Spleen (tissue), 11 donors: Measurements from ENCODE around the gene MT3. TPM values are rescaled to one million over a fixed set of nuclear protein-coding genes. Genes with fewer than 3 reads are reported as not detected.
A peak's percentile ranks its signal among the peaks of the same experiment; 100 is the strongest.

Experiments used
- DNase-seq: peaks from one replicate; pipeline ENCODE4 v3.0.0-alpha.2; 2020
- H3K27ac ChIP-seq, 8 donors: fragments of 200-600 bp; sonication (generic) in 7 of 8; 1 replicate in 4 of 8; 2 replicates in 4 of 8; pipeline versions ENCODE4 v1.5.0 to v1.8.0; 2016 to 2021; ENCODE audit warnings: inconsistent platforms in 4 of 8, mild to moderate bottlenecking in 4 of 8, moderate library complexity in 1 of 8
- H3K27me3 ChIP-seq, 7 donors: fragments of 200-600 bp; sonication (generic) in 6 of 7; replicated peaks in 1 of 7; 1 replicate in 4 of 7; 2 replicates in 3 of 7; pipeline versions ENCODE4 v1.5.0 to v1.8.0; 2016 to 2021; ENCODE audit warnings: inconsistent platforms in 3 of 7, mild to moderate bottlenecking in 1 of 7
- H3K36me3 ChIP-seq, 6 donors: fragments of 200-600 bp; sonication (generic) in 5 of 6; 1 replicate in 4 of 6; 2 replicates in 2 of 6; pipeline versions ENCODE4 v1.5.0 to v1.8.0; 2016 to 2021; ENCODE audit warnings: inconsistent platforms in 2 of 6
- H3K4me1 ChIP-seq, 6 donors: fragments of 200-600 bp; sonication (generic) in 5 of 6; 1 replicate in 3 of 6; 2 replicates in 3 of 6; pipeline versions ENCODE4 v1.5.0 to v1.8.0; 2016 to 2021; ENCODE audit warnings: inconsistent platforms in 3 of 6
- H3K4me3 ChIP-seq, 8 donors: fragments of 200-600 bp; sonication (generic) in 7 of 8; 1 replicate in 4 of 8; 2 replicates in 4 of 8; pipeline versions ENCODE4 v1.5.0 to v1.8.0; 2016 to 2021; ENCODE audit warnings: inconsistent platforms in 4 of 8, mild to moderate bottlenecking in 4 of 8, moderate library complexity in 2 of 8
- H3K9me3 ChIP-seq, 8 donors: fragments of 200-600 bp; sonication (generic) in 7 of 8; 1 replicate in 4 of 8; 2 replicates in 4 of 8; pipeline versions ENCODE4 v1.5.0 to v1.8.0; 2016 to 2021; ENCODE audit warnings: inconsistent platforms in 4 of 8
- CTCF ChIP-seq, 11 experiments: fragments of 200-600 bp in 7 of 11; fragments of 450-650 bp in 4 of 11; sonication (generic) in 4 of 11; IDR thresholded peaks in 8 of 11; conservative IDR thresholded peaks in 3 of 11; 1 replicate in 7 of 11; 2 replicates in 4 of 11; pipeline versions ENCODE4 v1.4.0 to v1.8.0; 2016 to 2021; ENCODE audit warnings: antibody characterized with exemption in 11 of 11, inconsistent platforms in 4 of 11, mild to moderate bottlenecking in 1 of 11
- POLR2A ChIP-seq, 3 donors: fragments of 450-650 bp; IDR thresholded peaks; one replicate each; pipeline ENCODE4 v1.5.1; 2017; ENCODE audit warnings: antibody characterized with exemption in 3 of 3, mild to moderate bottlenecking in 1 of 3
- POLR2AphosphoS5 ChIP-seq, 3 donors: sonication (generic); formaldehyde crosslinking; IDR thresholded peaks; one replicate each; pipeline ENCODE4 v1.5.1; 2017; ENCODE audit warnings: antibody characterized with exemption in 3 of 3
- WGBS, 5 donors: extraction: QIAGEN DNeasy Blood & Tissue Kit in 3 of 5; methylation state at CpG; one replicate each; pipeline versions ENCODE4 v1.1.5 to v1.1.7; 2013 to 2018; 5-methylcytosine and 5-hydroxymethylcytosine counted together
- intact Hi-C: fragments of 100-400 bp; cut with DNase I; formaldehyde crosslinking; loops from one replicate; pipeline ENCODE4 v1.15.0; 2023; ENCODE audit warnings: low total_unique reads
- polyA plus RNA-seq, 3 donors: library from polyadenylated mRNA; stranded (reverse); fragments of 200-250 nt; gene quantifications; one replicate each; pipeline ENCODE4 v1.2.1, GENCODE V29; 2013
- total RNA-seq, 7 donors: library from RNA; depleted of rRNA in 3 of 7; stranded (reverse); fragments of >200 nt in 3 of 7; fragmentation: NEBNext Ultra II Directional in 4 of 7; extraction: Animal tissue kit (Norgen Biotek cat#: 25700) in 4 of 7; gene quantifications; one replicate each; pipeline versions ENCODE4 v1.1.0 to v1.2.1, GENCODE V29; 2016 to 2021
- donor health status: healthy with polysubstance abuse.
- donor health status: DM: no; HTN: no; CAD: no; lungs with moderate emphysema.
- donor health status: DM: no; HTN: no; CAD: no.
- donor health status: Bipolar disorder and iron deficiency.
- donor health status: healthy.
- donor health status: DM: no; HTN: no; CAD: no.
- donor health status: DM: yes; HTN: yes; CAD: no.

The MT3 gene
- total and polyA plus RNA-seq, 10 donors: 0.77 to 11.5 (median 1.5) TPM; not detected in 7

- WGBS, 5 donors: 32 to 50% (median 41%) methylated on average over 9 of the region's 9 CpGs
- H3K27me3 ChIP-seq: peaks cover 0 to 54% (median 23%) of the 10 kb centered on the region in 7 donors
- H3K27ac ChIP-seq: no peak overlapping the region
- H3K4me1 ChIP-seq: peaks cover 8 to 16% (median 13%) of the 10 kb centered on the region in 6 donors
- intact Hi-C loops: no loop called here
- H3K36me3 ChIP-seq: no peaks in the 10 kb centered on the region
- no peak for DNase-seq
- H3K4me3 ChIP-seq: peak overlapping the region in 6 of 8 donors; percentile 26 to 69 (median 40)
- TF ChIP-seq CTCF (IDR thresholded peaks at IDR 0.05 in 8 of 11, conservative IDR thresholded peaks at IDR 0.05 in 3 of 11) (no peak), POLR2AphosphoS5 (IDR thresholded peaks at IDR 0.05) (no peak), POLR2A (IDR thresholded peaks at IDR 0.05) (no peak)
- H3K9me3 ChIP-seq: peaks cover 0 to under 1% (median 0%) of the 10 kb centered on the region in 8 donors
These were observed 567 bp upstream of the MT3 start for GRCh38 chr16:56588781-56589140.

- intact Hi-C loops: no loop called here
- no peaks in the 10 kb centered on the region for H3K36me3 ChIP-seq
- H3K27me3 ChIP-seq: peaks cover 0 to 44% (median 23%) of the 10 kb centered on the region in 7 donors
- 41 to 48% (median 46%) methylated on average over 4 of the region's 4 CpGs for WGBS, 5 donors
- peaks cover 8 to 16% (median 13%) of the 10 kb centered on the region in 6 donors for H3K4me1 ChIP-seq
- no peak for DNase-seq
- TF ChIP-seq CTCF (IDR thresholded peaks at IDR 0.05 in 8 of 11, conservative IDR thresholded peaks at IDR 0.05 in 3 of 11) (no peak), POLR2A (IDR thresholded peaks at IDR 0.05) (no peak), POLR2AphosphoS5 (IDR thresholded peaks at IDR 0.05) (no peak)
- H3K4me3 ChIP-seq: no peak overlapping the region
- peaks cover 0 to 6% (median 0%) of the 10 kb centered on the region in 8 donors for H3K9me3 ChIP-seq
- H3K27ac ChIP-seq: no peak overlapping the region
These were observed 2.2 kb downstream of the MT3 start for GRCh38 chr16:56591377-56592060.

GRCh38 chr16:56593573-56594291, 4.4 kb downstream of the MT3 start:
- intact Hi-C loops: no loop called here
- no peak for DNase-seq
- 72 to 93% (median 87%) methylated on average over 6 of the region's 6 CpGs for WGBS, 5 donors

GRCh38 chr16:56594292-56594619, 4.9 kb downstream of the MT3 start:
- no peak overlapping the region for H3K27ac ChIP-seq
- intact Hi-C loops: no loop called here
- H3K27me3 ChIP-seq: peaks cover 0 to 24% (median 14%) of the 10 kb centered on the region in 7 donors
- TF ChIP-seq POLR2A (IDR thresholded peaks at IDR 0.05) (no peak), CTCF (IDR thresholded peaks at IDR 0.05 in 8 of 11, conservative IDR thresholded peaks at IDR 0.05 in 3 of 11) (no peak), POLR2AphosphoS5 (IDR thresholded peaks at IDR 0.05) (no peak)
- 79 to 98% (median 91%) methylated on average over 5 of the region's 5 CpGs for WGBS, 5 donors
- H3K36me3 ChIP-seq: no peaks in the 10 kb centered on the region
- peaks cover 5 to 9% (median 7%) of the 10 kb centered on the region in 6 donors for H3K4me1 ChIP-seq
- peaks cover 0 to 6% (median 0%) of the 10 kb centered on the region in 8 donors for H3K9me3 ChIP-seq
- DNase-seq: no peak
- H3K4me3 ChIP-seq: no peak overlapping the region

More at GRCh38 chr16:56593573-56594291, 4.4 kb downstream of the MT3 start:
- TF ChIP-seq POLR2A (IDR thresholded peaks at IDR 0.05) (no peak), POLR2AphosphoS5 (IDR thresholded peaks at IDR 0.05) (no peak)
- Histone ChIP-seq H3K4me3 (no peak overlapping the region), H3K27me3 (peaks cover 0 to 29% (median 20%) of the 10 kb centered on the region in 7 donors), H3K9me3 (peaks cover 0 to 6% (median 0%) of the 10 kb centered on the region in 8 donors), H3K36me3 (no peaks in the 10 kb centered on the region), H3K27ac (no peak overlapping the region), H3K4me1 (peaks cover 8 to 15% (median 12%) of the 10 kb centered on the region in 6 donors)
